ENCODE measurements around the gene TAF4. TPM values are rescaled to one million over a fixed set of nuclear protein-coding genes. Genes with fewer than 3 reads are reported as not detected.
"Not testable (repeated sequence)": the region's sequence is repeated elsewhere in the genome, so short reads cannot be mapped to it uniquely, and the experiment has no call there.

Gene TAF4
- total RNA-seq, 4 donors from 2014 or later: 18.0 to 31.8 (median 25.8) TPM

GRCh38 chr20:62073323-62073722 is 7.6 kb upstream of the TAF4 start:
- DNase-seq (ENCODE audit: low spot score in 2 of 2): no peak
- Histone ChIP-seq H3K4me3 (no peak overlapping the region), H3K4me1 (peaks cover 7% of the 10 kb centered on the region), H3K9me3 (peaks cover 5% of the 10 kb centered on the region), H3K27me3 (no peaks in the 10 kb centered on the region), H3K36me3 (no peaks in the 10 kb centered on the region), H3K27ac (no peak overlapping the region)
- 94% methylated on average over 5 of the region's 5 CpGs for WGBS
- TF ChIP-seq CTCF (IDR thresholded peaks at IDR 0.05) (no peak), EP300 (IDR thresholded peaks at IDR 0.05) (no peak), POLR2AphosphoS5 (IDR thresholded peaks at IDR 0.05) (no peak), POLR2A (IDR thresholded peaks at IDR 0.05) (no peak)

DNA sequence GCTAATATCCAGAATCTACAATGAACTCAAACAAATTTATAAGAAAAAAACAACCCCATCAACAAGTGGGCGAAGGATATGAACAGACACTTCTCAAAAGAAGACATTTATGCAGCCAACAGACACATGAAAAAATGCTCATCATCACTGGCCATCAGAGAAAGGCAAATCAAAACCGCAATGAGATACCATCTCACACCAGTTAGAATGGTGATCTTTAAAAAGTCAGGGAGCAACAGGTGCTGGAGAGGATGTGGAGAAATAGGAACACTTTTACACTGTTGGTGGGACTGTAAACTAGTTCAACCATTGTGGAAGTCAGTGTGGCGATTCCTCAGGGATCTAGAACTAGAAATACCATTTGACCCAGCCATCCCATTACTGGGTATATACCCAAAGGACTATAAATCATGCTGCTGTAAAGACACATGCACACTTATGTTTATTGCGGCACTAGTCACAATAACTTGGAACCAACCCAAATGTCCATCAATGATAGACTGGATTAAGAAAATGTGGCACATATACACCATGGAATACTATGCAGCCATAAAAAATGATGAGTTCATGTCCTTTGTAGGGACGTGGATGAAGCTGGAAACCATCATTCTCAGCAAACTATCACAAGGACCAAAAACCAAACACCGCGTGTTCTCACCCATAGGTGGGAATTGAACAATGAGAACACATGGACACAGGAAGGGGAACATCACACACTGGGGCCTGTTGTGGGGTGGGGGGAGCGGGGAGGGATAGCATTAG is 6.2 kb upstream of the TAF4 start:
- 92% methylated on average over 8 of the region's 8 CpGs for WGBS
- H3K27ac ChIP-seq; H3K27me3 ChIP-seq; H3K9me3 ChIP-seq; H3K4me3 ChIP-seq; H3K36me3 ChIP-seq; DNase-seq (ENCODE audit: low spot score in 2 of 2): not testable (repeated sequence)
- peaks cover 19% of the 10 kb centered on the region for H3K4me1 ChIP-seq

DNA sequence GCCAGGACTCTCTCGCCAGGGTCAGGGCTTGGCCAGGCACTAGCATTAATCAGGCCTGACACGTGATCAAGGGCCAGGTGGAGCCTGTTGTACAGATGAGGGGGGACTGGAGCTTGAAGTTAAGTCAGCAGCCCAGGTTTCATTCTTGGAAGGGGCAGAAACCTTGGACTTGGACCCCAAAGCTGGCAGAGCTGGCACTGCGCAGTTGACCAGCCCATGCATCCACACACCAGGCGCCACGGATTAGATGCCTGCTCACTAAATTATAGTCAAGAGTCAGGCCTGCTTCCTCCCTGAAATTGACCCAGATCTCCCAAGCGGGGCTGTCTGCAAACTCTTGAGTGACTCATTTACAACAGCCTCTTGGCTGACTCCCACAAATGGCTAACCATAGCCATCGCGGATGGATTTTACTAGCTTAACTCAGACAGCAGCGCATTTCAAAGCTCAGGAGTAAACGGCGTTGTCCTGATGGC is 4.1 kb upstream of the TAF4 start:
- Histone ChIP-seq H3K4me3 (no peak overlapping the region), H3K27ac (no peak overlapping the region), H3K36me3 (no peaks in the 10 kb centered on the region), H3K27me3 (no peaks in the 10 kb centered on the region), H3K9me3 (no peaks in the 10 kb centered on the region), H3K4me1 (peaks cover 23% of the 10 kb centered on the region)
- WGBS: 51% methylated on average over 11 of the region's 11 CpGs
- TF ChIP-seq POLR2A (IDR thresholded peaks at IDR 0.05): no peak
- no peak for TF ChIP-seq CTCF (IDR thresholded peaks at IDR 0.05)
- no peak for DNase-seq (ENCODE audit: low spot score in 2 of 2)

GRCh38 chr20:62068997-62069396 is 3.3 kb upstream of the TAF4 start:
- no peak for DNase-seq (ENCODE audit: low spot score in 2 of 2)
- no peaks in the 10 kb centered on the region for H3K36me3 ChIP-seq
- H3K27ac ChIP-seq: no peak overlapping the region
- WGBS: 89% methylated on average over 7 of the region's 7 CpGs
- H3K9me3 ChIP-seq: no peaks in the 10 kb centered on the region
- TF ChIP-seq POLR2AphosphoS5 (IDR thresholded peaks at IDR 0.05): no peak
- TF ChIP-seq POLR2A (IDR thresholded peaks at IDR 0.05): no peak
- no peak for TF ChIP-seq CTCF (IDR thresholded peaks at IDR 0.05)
- no peak for TF ChIP-seq EP300 (IDR thresholded peaks at IDR 0.05)
- H3K27me3 ChIP-seq: no peaks in the 10 kb centered on the region
- peaks cover 28% of the 10 kb centered on the region for H3K4me1 ChIP-seq
- H3K4me3 ChIP-seq: no peak overlapping the region

- WGBS: 75% methylated on average over 13 of the region's 18 CpGs
- no peaks in the 10 kb centered on the region for H3K9me3 ChIP-seq
- peaks cover 40% of the 10 kb centered on the region for H3K4me1 ChIP-seq
- no peak overlapping the region for H3K27ac ChIP-seq
- no peaks in the 10 kb centered on the region for H3K36me3 ChIP-seq
- H3K27me3 ChIP-seq: no peaks in the 10 kb centered on the region
- no peak overlapping the region for H3K4me3 ChIP-seq
- DNase-seq (ENCODE audit: low spot score in 2 of 2): no peak
- TF ChIP-seq POLR2AphosphoS5 (IDR thresholded peaks at IDR 0.05): no peak
- TF ChIP-seq EP300 (IDR thresholded peaks at IDR 0.05): no peak
- no peak for TF ChIP-seq POLR2A (IDR thresholded peaks at IDR 0.05)
- TF ChIP-seq CTCF (IDR thresholded peaks at IDR 0.05): no peak
Measured at GRCh38 chr20:62067547-62068260, 2.0 kb upstream of the TAF4 start.
